ENCODE data around the gene ALDH4A1. TPM values are rescaled to one million over a fixed set of nuclear protein-coding genes. Genes with fewer than 3 reads are reported as not detected.

ALDH4A1 gene
- total and polyA plus RNA-seq, 2 of the 4 experiments (the other 2 are of a cell fraction): 8.6 to 21.1 TPM

GRCh38 chr1:18950401-18951026 lies 48.2 kb upstream of the ALDH4A1 start:
- Histone ChIP-seq H3K4me3 (ENCODE audit: insufficient read depth, low read depth, low read length) (peak overlapping the region; percentile 28; the same call in 1 of the 2 replicates), H4K8ac (ENCODE audit: low read depth in 2 of 2, low read length in 2 of 2) (peak overlapping the region; percentile 81 to 98), H2BK20ac (ENCODE audit: low read depth, low read length) (peak overlapping the region; percentile 89), H3K36me3 (ENCODE audit: control insufficient read depth, insufficient read depth, low read length) (no peaks in the 10 kb centered on the region), H3K9me3 (ENCODE audit: control insufficient read depth, insufficient read depth, low read length) (no peaks in the 10 kb centered on the region), H4K20me1 (ENCODE audit: insufficient read depth, low read length) (peaks cover 21% of the 10 kb centered on the region), H3K23ac (ENCODE audit: low read depth, low read length) (peak overlapping the region; percentile 99), H3K18ac (ENCODE audit: low read depth, low read length) (peak overlapping the region; percentile 66), H2BK15ac (ENCODE audit: low read depth, low read length) (peak overlapping the region; percentile 95; the same call in 2 of the 3 replicates), H2BK120ac (ENCODE audit: low read depth, low read length) (peak overlapping the region; percentile 99), H3K27me3 (ENCODE audit: control insufficient read depth, insufficient read depth, low read length) (no peaks in the 10 kb centered on the region), H4K91ac (ENCODE audit: insufficient read depth, low read depth, low read length) (peak overlapping the region; percentile 97), H4K5ac (ENCODE audit: low read depth, low read length) (peak overlapping the region; percentile 75), H3K9me1 (ENCODE audit: insufficient read depth, low read length) (peaks cover 21% of the 10 kb centered on the region), H3K27ac (ENCODE audit: insufficient read depth, low read length) (peak overlapping the region; percentile 93), H2AK9ac (replicated peaks; ENCODE audit: low read depth, low read length, poor library complexity) (peak overlapping the region; percentile 85), H3K4ac (ENCODE audit: low read depth, low read length) (peak overlapping the region; percentile 100), H2BK5ac (ENCODE audit: low read depth, low read length, poor library complexity, severe bottlenecking) (peak overlapping the region; percentile 92), H3K4me2 (ENCODE audit: low read depth, low read length) (peak overlapping the region; percentile 70), H3K9ac (ENCODE audit: low read depth, low read length) (peak overlapping the region; percentile 75), H2AK5ac (ENCODE audit: low read depth, low read length) (peak overlapping the region; percentile 97), H2AFZ (replicated peaks; ENCODE audit: low read length, poor library complexity) (peak overlapping the region; percentile 91), H3K56ac (ENCODE audit: extremely low read depth, insufficient read depth, low read length) (peak overlapping the region; percentile 94), H3K14ac (replicated peaks; ENCODE audit: low read depth, low read length) (peak overlapping the region; percentile 97), H3K79me1 (ENCODE audit: low read depth in 1 of 2, low read length in 2 of 2) (peaks cover 13 to 86% of the 10 kb centered on the region in 2 experiments; a peak in 3 of 4 replicates), H3K4me1 (ENCODE audit: control insufficient read depth, insufficient read depth, low read length) (peaks cover 52% of the 10 kb centered on the region)
- no peak for DNase-seq
- WGBS, 2 experiments (ENCODE audit: extremely low coverage in 2 of 2, insufficient read length in 1 of 2): 35% methylated on average over 9 of the region's 19 CpGs; no CpG with 5 or more reads in 1 of the 2 experiments
- intact Hi-C loops (cut with micrococcal nuclease): loop anchor here (5.0 kb wide), 1 partner anchor 122 kb away; no protein-coding TSS in a partner anchor
- ChIA-PET POLR2A (ENCODE audit: unreplicated experiment) (interaction anchor here (0.6 kb wide), 1 partner anchor 17 kb away, joined by 4 read pairs; no protein-coding TSS in a partner anchor), CTCF (interaction anchor here (0.6 to 1.4 kb wide), 3 partner anchors 28 to 230 kb away, joined by 3 to 4 read pairs (median 3); no protein-coding TSS in a partner anchor)
- dilution Hi-C loops (cut with HindIII; ENCODE audit: low sequenced_read_pairs, unreplicated experiment): no loop called here
- 0 out of 2 replicates have a peak, but pooled peaks have one; percentile 4 for ATAC-seq (ENCODE audit: low read depth)
- in situ Hi-C loops (cut with MboI; ENCODE audit: low sequenced_read_pairs): no loop called here
- BruUV-seq (replicated peaks): no TSS peak
- TF ChIP-seq BHLHE40 (IDR thresholded peaks at IDR 0.05; ENCODE audit: low read depth, low read length) (no peak), RCOR1 (IDR thresholded peaks at IDR 0.05; ENCODE audit: insufficient replicate concordance, low read length) (no peak), POLR2A (IDR thresholded peaks at IDR 0.05; ENCODE audit: low read depth, low read length) (no peak)
